GM12801 (cell line): ENCODE data around the gene PSMG3.

Experiments
- CTCF ChIP-seq: IDR thresholded peaks from one replicate; pipeline ENCODE4 v1.5.1; 2011; ENCODE audit warnings: control low read depth; ENCODE audit not compliant: insufficient read length; ENCODE audit errors: extremely low read depth

PSMG3 gene

GRCh38 chr7:1609023-1609422 is 39.2 kb upstream of the PSMG3 start:
- TF ChIP-seq CTCF = no peak

- TF ChIP-seq CTCF = no peak
Measured at GRCh38 chr7:1608318-1608717, 38.5 kb upstream of the PSMG3 start.

GRCh38 chr7:1607696-1608095 is 37.9 kb upstream of the PSMG3 start:
- TF ChIP-seq CTCF = no peak

GRCh38 chr7:1607001-1607400 is 37.2 kb upstream of the PSMG3 start:
- no peak for TF ChIP-seq CTCF

- no peak for TF ChIP-seq CTCF
Measured at GRCh38 chr7:1604383-1604782, 34.6 kb upstream of the PSMG3 start.

GRCh38 chr7:1603346-1604225 is 33.8 kb upstream of the PSMG3 start:
- TF ChIP-seq CTCF = no peak

- TF ChIP-seq CTCF = no peak
Measured at GRCh38 chr7:1602386-1602785, 32.6 kb upstream of the PSMG3 start.
